HG03521 (cell line): ENCODE data around the gene ZDHHC12.
"Not testable (repeated sequence)": the region's sequence is repeated elsewhere in the genome, so short reads cannot be mapped to it uniquely, and the experiment has no call there.

ENCODE experiments used
- ATAC-seq: cut with Tn5 transposase; IDR thresholded peaks from one replicate; pipeline ENCODE4 v1.9.1; 2021; ENCODE audit warnings: mild to moderate bottlenecking, moderate library complexity; ENCODE audit not compliant: unreplicated experiment

Gene ZDHHC12

GRCh38 chr9:128712451-128713410, 11.2 kb downstream of the ZDHHC12 start:
- ATAC-seq, result no peak

- ATAC-seq, result no peak
Observed at GRCh38 chr9:128707446-128707845, 16.5 kb downstream of the ZDHHC12 start.

GRCh38 chr9:128706671-128707381, 17.1 kb downstream of the ZDHHC12 start:
- no peak for ATAC-seq

- no peak for ATAC-seq
Observed at GRCh38 chr9:128706045-128706444, 17.9 kb downstream of the ZDHHC12 start.

GRCh38 chr9:128705051-128705965, 18.6 kb downstream of the ZDHHC12 start:
- no peak for ATAC-seq

GRCh38 chr9:128704356-128704670, 19.6 kb downstream of the ZDHHC12 start:
- no peak for ATAC-seq

- ATAC-seq, result no peak
Observed at GRCh38 chr9:128703616-128704355, 20.1 kb downstream of the ZDHHC12 start.

- peak; percentile 14 for ATAC-seq
Observed at GRCh38 chr9:128702949-128703615, 20.8 kb downstream of the ZDHHC12 start.

GRCh38 chr9:128702445-128702948, 21.4 kb downstream of the ZDHHC12 start, which contains the start of gene PKN3:
Gene PKN3, plus strand, starts transcription at chr9:128702503. Its CDS starts 413 bp downstream, at chr9:128702916.
- peak; percentile 69 for ATAC-seq

GRCh38 chr9:128701227-128701854, 22.6 kb downstream of the ZDHHC12 start:
- no peak for ATAC-seq

- ATAC-seq, result not testable (repeated sequence)
Observed at GRCh38 chr9:128699096-128699795, 24.7 kb downstream of the ZDHHC12 start.

GRCh38 chr9:128696923-128697707, 26.8 kb downstream of the ZDHHC12 start:
- ATAC-seq, result no peak

GRCh38 chr9:128694344-128694743, 29.6 kb downstream of the ZDHHC12 start:
- ATAC-seq, result no peak

GRCh38 chr9:128693738-128694137, 30.2 kb downstream of the ZDHHC12 start:
- not testable (repeated sequence) for ATAC-seq

- ATAC-seq, result no peak
Observed at GRCh38 chr9:128690684-128691034, 33.3 kb downstream of the ZDHHC12 start.

- no peak for ATAC-seq
Observed at GRCh38 chr9:128689820-128690683, 33.9 kb downstream of the ZDHHC12 start.

- ATAC-seq, result peak; percentile 1
Observed at GRCh38 chr9:128689293-128689774, 34.6 kb downstream of the ZDHHC12 start.
